ENCODE data around the gene PKP4.

GRCh38 chr2:158510887-158511286 lies 54.1 kb downstream of the PKP4 start:
- TF ChIP-seq EZH2 (IDR thresholded peaks at IDR 0.05): no peak
- no peak for TF ChIP-seq POLR2AphosphoS5 (IDR thresholded peaks at IDR 0.05; ENCODE audit: borderline replicate concordance, low read depth, low read length)
